ENCODE data around the gene RNF43. TPM values are rescaled to one million over a fixed set of nuclear protein-coding genes. Genes with fewer than 3 reads are reported as not detected.
A peak's percentile ranks its signal among the peaks of the same experiment; 100 is the strongest.

RNF43 gene
- total RNA-seq, 1 experiment from 2014 or later: 0.42 TPM

GRCh38 chr17:58416396-58416795 is 938 bp downstream of the RNF43 start:
- Histone ChIP-seq H3K9ac (ENCODE audit: extremely low read depth, insufficient read length, low read length) (no peak overlapping the region), H3K56ac (ENCODE audit: insufficient read length, low read depth, low read length) (no peak overlapping the region), H3K4ac (ENCODE audit: low read depth, low read length) (no peak overlapping the region), H4K91ac (ENCODE audit: insufficient read length, low read depth, low read length) (no peak overlapping the region), H2BK5ac (ENCODE audit: insufficient read length, low read length) (no peak overlapping the region), H3K27me3 (ENCODE audit: insufficient read depth, low read length) (no peaks in the 10 kb centered on the region), H2BK12ac (ENCODE audit: insufficient read length, low read depth, low read length) (no peak overlapping the region), H2AFZ (ENCODE audit: low read length) (no peak overlapping the region), H2AK5ac (ENCODE audit: insufficient read length, low read length) (no peak overlapping the region), H2BK15ac (ENCODE audit: low read depth, low read length) (no peak overlapping the region), H3T11ph (ENCODE audit: low read length) (no peak overlapping the region), H3K4me1 (ENCODE audit: insufficient read depth, low read length) (no peaks in the 10 kb centered on the region), H3K23me2 (ENCODE audit: insufficient read length, low read depth, low read length, poor library complexity, severe bottlenecking) (peaks cover 4% of the 10 kb centered on the region), H3K18ac (ENCODE audit: insufficient read length, low read depth, low read length) (no peak overlapping the region), H3K4me2 (ENCODE audit: insufficient read depth, insufficient read length, low read length) (peak overlapping the region; percentile 65), H3K14ac (ENCODE audit: insufficient read depth, low read length) (no peak overlapping the region), H3K79me1 (ENCODE audit: insufficient read depth, low read depth, low read length, poor library complexity, severe bottlenecking) (no peaks in the 10 kb centered on the region), H4K8ac (replicated peaks; ENCODE audit: insufficient read length, low read depth, low read length) (no peak overlapping the region), H3K79me2 (ENCODE audit: insufficient read depth, low read length) (no peaks in the 10 kb centered on the region), H2BK120ac (ENCODE audit: low read depth, low read length, poor library complexity, severe bottlenecking) (no peak overlapping the region), H3K9me3 (ENCODE audit: control insufficient read depth, low read depth, low read length) (no peaks in the 10 kb centered on the region), H3K23ac (ENCODE audit: insufficient read length, low read depth, low read length) (no peak overlapping the region), H3K27ac (ENCODE audit: insufficient read length, low read depth, low read length) (no peak overlapping the region), H4K20me1 (ENCODE audit: control insufficient read depth, insufficient read depth, insufficient read length) (no peaks in the 10 kb centered on the region), H4K5ac (ENCODE audit: insufficient read length, low read depth, low read length) (no peak overlapping the region), H2BK20ac (ENCODE audit: low read depth, low read length, poor library complexity, severe bottlenecking) (no peak overlapping the region)
- no CpG with 5 or more reads among the region's 4 CpGs for WGBS (ENCODE audit: extremely low coverage, insufficient read length, low lambda C conversion rate)
- Mint-ChIP-seq H3K36me3 (ENCODE audit: insufficient read depth in 1 of 3, low read depth in 3 of 3) (no peaks in the 10 kb centered on the region), H3K9me3 (no peaks in the 10 kb centered on the region), H3K27ac (no peak overlapping the region), H3K4me3 (peak overlapping the region; percentile 56 to 81), H3K4me1 (peaks cover 25 to 29% of the 10 kb centered on the region in 2 experiments), H3K27me3 (ENCODE audit: low read depth) (peaks cover 10% of the 10 kb centered on the region; the same call in 1 of the 2 replicates)
- no peak for TF ChIP-seq CTCF (conservative IDR thresholded peaks at IDR 0.05)
- no peak for DNase-seq
